Calu3 (cell line): ENCODE measurements around the gene SRPX. TPM values are rescaled to one million over a fixed set of nuclear protein-coding genes. Genes with fewer than 3 reads are reported as not detected.

Experiments
- BruUV-seq: library from RNA; stranded (reverse); fragments of 400-500 nt; replicated peaks from 2 replicates; lab custom pipeline; 2021; lab: Mats Ljungman, UMichigan
- CTCF ChIA-PET: fragments of 300-600 bp; sonication (Branson Sonifier 250); formaldehyde crosslinking; loops from one replicate; lab custom pipeline; 2022; ENCODE audit warnings: antibody characterized with exemption; lab: Charles Lee
- DNase-seq: peaks from one replicate; pipeline ENCODE4 v3.0.0; 2022
- H3K27ac Mint-ChIP-seq: one replicate; pipeline ENCODE4 v1.8.0; 2022; ENCODE audit warnings: mixed read lengths; ENCODE audit not compliant: unreplicated experiment
- H3K27me3 Mint-ChIP-seq: one replicate; pipeline ENCODE4 v1.8.0; 2022; ENCODE audit warnings: mixed read lengths; ENCODE audit not compliant: unreplicated experiment
- H3K36me3 Mint-ChIP-seq: one replicate; pipeline ENCODE4 v1.8.0; 2022; ENCODE audit warnings: mild to moderate bottlenecking, moderate library complexity, mixed read lengths; ENCODE audit not compliant: insufficient read depth, unreplicated experiment
- H3K4me1 Mint-ChIP-seq: one replicate; pipeline ENCODE4 v1.8.0; 2022; ENCODE audit warnings: mild to moderate bottlenecking, low read depth, mixed read lengths; ENCODE audit not compliant: unreplicated experiment
- H3K4me3 Mint-ChIP-seq: one replicate; pipeline ENCODE4 v1.8.0; 2022; ENCODE audit warnings: mild to moderate bottlenecking, low read depth, moderate library complexity, mixed read lengths; ENCODE audit not compliant: unreplicated experiment
- H3K9me3 Mint-ChIP-seq: one replicate; pipeline ENCODE4 v1.8.0; 2022; ENCODE audit warnings: low read depth, mixed read lengths; ENCODE audit not compliant: unreplicated experiment
- intact Hi-C: fragments of 100-400 bp; cut with micrococcal nuclease; formaldehyde crosslinking; loops from one replicate; pipeline ENCODE4 v1.10.0; 2022; ENCODE audit not compliant: unreplicated experiment
- total RNA-seq: library from RNA; stranded (reverse); gene quantifications from 2 replicates; pipeline ENCODE4 v1.2.3, GENCODE V29; 2022
- TF ChIP-seq, protein P1 (sequence below): fragments of 200-600 bp; IDR thresholded peaks from one replicate; pipeline ENCODE4 v1.8.0; 2022; ENCODE audit warnings: antibody characterized with exemption; ENCODE audit not compliant: unreplicated experiment

Gene SRPX
- total RNA-seq, 1 experiment from 2014 or later, result 1.2 TPM

DNA sequence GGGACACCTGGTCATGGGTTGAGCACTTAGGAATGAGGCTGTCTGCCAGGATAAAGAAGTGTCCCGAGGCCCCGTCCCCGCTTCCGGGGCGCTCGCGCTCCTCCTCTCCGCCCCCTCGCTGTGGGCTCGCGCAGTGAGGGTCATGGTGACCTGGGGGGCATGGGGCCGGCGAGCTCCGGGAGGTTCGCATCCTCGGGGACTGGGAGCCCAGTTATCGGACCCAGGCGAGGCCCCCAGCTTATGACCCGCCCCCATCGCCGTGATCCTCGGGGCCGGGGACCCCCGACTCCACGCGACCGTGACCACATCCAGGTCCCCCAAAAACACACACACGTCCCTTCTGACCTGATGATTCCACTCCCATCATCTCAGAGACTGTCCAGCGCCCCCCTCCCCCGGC lies 35.3 kb upstream of the SRPX start:
- Mint-ChIP-seq H3K36me3 (no peaks in the 10 kb centered on the region), H3K4me3 (no peak overlapping the region), H3K9me3 (no peaks in the 10 kb centered on the region), H3K27ac (no peak overlapping the region), H3K4me1 (no peaks in the 10 kb centered on the region), H3K27me3 (no peaks in the 10 kb centered on the region)
- BruUV-seq, result no TSS peak
- CTCF ChIA-PET, result no interaction called here
- DNase-seq, result no peak
- TF ChIP-seq, protein P1, sequence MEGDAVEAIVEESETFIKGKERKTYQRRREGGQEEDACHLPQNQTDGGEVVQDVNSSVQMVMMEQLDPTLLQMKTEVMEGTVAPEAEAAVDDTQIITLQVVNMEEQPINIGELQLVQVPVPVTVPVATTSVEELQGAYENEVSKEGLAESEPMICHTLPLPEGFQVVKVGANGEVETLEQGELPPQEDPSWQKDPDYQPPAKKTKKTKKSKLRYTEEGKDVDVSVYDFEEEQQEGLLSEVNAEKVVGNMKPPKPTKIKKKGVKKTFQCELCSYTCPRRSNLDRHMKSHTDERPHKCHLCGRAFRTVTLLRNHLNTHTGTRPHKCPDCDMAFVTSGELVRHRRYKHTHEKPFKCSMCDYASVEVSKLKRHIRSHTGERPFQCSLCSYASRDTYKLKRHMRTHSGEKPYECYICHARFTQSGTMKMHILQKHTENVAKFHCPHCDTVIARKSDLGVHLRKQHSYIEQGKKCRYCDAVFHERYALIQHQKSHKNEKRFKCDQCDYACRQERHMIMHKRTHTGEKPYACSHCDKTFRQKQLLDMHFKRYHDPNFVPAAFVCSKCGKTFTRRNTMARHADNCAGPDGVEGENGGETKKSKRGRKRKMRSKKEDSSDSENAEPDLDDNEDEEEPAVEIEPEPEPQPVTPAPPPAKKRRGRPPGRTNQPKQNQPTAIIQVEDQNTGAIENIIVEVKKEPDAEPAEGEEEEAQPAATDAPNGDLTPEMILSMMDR, result no peak
- intact Hi-C loops, result no loop called here

DNA sequence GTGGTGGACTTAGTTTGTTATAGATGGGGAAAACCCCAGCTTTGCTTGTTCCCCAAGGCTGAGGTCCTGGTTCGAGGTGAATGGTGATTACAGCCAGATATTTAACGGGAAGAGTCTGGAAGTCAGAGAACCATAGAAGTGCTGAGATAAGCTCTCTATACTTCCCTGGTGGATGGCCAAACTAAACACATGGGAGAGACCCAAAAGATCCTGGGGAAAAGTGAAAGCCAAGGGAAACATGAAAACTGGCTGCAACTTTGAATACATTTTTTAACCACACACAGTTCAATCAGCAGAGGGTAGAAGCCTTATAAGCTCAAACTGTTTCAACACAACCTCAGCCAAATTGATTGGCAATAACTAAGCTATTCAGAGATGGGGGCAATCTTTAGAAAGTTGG lies 29.3 kb upstream of the SRPX start:
- intact Hi-C loops, result no loop called here
- BruUV-seq, result no TSS peak
- Mint-ChIP-seq H3K27me3 (peaks cover 13% of the 10 kb centered on the region), H3K36me3 (no peaks in the 10 kb centered on the region), H3K27ac (no peak overlapping the region), H3K4me3 (no peak overlapping the region), H3K9me3 (no peaks in the 10 kb centered on the region), H3K4me1 (no peaks in the 10 kb centered on the region)
- CTCF ChIA-PET, result no interaction called here
- TF ChIP-seq, protein P1, result no peak
- DNase-seq, result no peak

- no TSS peak for BruUV-seq
- TF ChIP-seq, protein P1, result no peak
- H3K36me3 Mint-ChIP-seq, result no peaks in the 10 kb centered on the region
- H3K4me3 Mint-ChIP-seq, result no peak overlapping the region
- CTCF ChIA-PET, result no interaction called here
- H3K27ac Mint-ChIP-seq, result no peak overlapping the region
- no peaks in the 10 kb centered on the region for H3K9me3 Mint-ChIP-seq
- H3K4me1 Mint-ChIP-seq, result no peaks in the 10 kb centered on the region
- intact Hi-C loops, result no loop called here
- no peak for DNase-seq
- peaks cover 13% of the 10 kb centered on the region for H3K27me3 Mint-ChIP-seq
Observed at GRCh38 chrX:38247051-38247450, 26.4 kb upstream of the SRPX start.

DNA sequence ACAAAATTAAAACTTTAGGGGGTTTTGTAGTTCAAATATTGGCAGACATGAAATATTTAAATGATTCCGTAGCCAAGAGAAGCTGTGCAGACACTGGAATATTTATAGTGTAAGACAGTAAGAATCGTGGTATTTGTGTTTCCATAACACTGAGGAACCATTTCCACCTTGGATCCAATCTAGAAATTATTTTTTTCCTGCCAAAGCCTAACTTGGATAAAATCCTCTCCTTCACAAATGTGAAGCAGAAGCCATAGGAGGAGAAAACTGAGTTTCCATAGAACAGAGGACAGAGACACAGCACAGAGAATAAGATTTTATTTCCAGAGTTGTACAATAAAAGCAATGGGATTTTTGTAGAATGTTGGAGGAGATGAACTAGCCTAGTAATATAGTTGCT lies 19.9 kb upstream of the SRPX start:
- no peaks in the 10 kb centered on the region for H3K9me3 Mint-ChIP-seq
- TF ChIP-seq, protein P1, result no peak
- H3K27ac Mint-ChIP-seq, result no peak overlapping the region
- BruUV-seq, result no TSS peak
- CTCF ChIA-PET, result no interaction called here
- H3K27me3 Mint-ChIP-seq, result peaks cover 13% of the 10 kb centered on the region
- no peak overlapping the region for H3K4me3 Mint-ChIP-seq
- no peak for DNase-seq
- intact Hi-C loops, result no loop called here
- no peaks in the 10 kb centered on the region for H3K4me1 Mint-ChIP-seq
- no peaks in the 10 kb centered on the region for H3K36me3 Mint-ChIP-seq
